ENCODE results near the gene THAP4.

DNA sequence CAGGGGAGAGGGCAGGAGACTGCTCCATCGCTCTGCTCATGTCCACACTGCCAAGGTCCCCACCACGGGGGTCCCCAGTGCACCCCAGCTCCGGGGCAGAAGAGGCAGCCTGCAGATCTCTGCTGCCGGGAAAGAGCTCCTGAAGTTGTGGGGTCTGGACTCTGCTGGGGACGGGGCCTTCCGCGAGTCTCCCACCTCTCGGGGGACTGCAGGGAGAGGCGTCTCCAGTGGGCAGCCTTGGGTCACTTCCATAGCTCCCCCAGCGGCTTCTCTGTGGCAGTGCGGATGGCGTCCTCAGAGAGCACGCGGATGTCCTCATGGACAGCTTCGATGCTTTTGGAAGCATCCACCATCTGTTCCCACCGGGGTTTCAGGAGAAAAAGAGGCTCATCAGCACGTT lies 38.9 kb upstream of the THAP4 start:
- TF ChIP-seq GATA2 (IDR thresholded peaks at IDR 0.05; ENCODE audit: low read depth, low read length) (no peak), GATA3 (IDR thresholded peaks at IDR 0.05; ENCODE audit: low read depth, low read length) (no peak)

Data from SH-SY5Y (cell line).